ENCODE results near the gene SH3BP5.

Gene SH3BP5

DNA sequence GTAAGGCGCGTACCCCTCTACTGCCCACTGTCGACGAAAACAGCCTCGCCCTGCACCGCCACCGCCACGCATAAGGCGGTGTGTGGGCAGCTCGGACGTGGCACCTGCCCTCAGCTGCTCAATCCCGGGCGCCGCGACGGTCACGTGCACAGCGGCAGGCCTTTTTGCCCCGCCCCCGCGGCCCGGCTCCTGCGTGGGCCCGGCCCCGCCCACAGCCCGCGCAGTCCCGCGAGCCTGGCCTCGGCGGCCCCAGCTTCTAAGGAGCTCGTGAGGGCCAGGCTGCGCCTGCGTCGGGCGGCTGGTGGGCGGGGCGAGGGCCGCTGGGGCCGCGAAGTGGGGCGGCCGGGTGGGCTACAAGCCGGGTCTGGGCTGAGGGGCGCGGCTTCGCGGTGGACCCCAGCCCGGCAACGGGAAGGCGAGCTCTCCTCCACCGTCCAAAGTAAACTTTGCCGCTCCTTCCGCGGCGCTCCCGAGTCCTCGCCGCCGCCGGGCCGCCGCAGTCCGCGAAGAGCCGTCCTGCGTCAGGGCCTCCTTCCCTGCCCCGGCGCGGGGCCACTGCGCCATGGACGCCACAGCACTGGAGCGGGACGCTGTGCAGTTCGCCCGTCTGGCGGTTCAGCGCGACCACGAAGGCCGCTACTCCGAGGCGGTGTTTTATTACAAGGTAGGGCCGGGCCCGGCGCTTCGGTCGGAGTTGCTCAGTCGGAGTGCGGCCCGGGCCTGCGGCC is 126.3 kb downstream of the SH3BP5 start, which contains the start of gene CAPN7:
Gene CAPN7, plus strand, starts transcription at position 313 of the 728 bp plus-strand sequence. Its CDS starts 250 bp downstream, at position 563.
- peak; percentile 96 for DNase-seq (ENCODE audit: low spot score)

DNA sequence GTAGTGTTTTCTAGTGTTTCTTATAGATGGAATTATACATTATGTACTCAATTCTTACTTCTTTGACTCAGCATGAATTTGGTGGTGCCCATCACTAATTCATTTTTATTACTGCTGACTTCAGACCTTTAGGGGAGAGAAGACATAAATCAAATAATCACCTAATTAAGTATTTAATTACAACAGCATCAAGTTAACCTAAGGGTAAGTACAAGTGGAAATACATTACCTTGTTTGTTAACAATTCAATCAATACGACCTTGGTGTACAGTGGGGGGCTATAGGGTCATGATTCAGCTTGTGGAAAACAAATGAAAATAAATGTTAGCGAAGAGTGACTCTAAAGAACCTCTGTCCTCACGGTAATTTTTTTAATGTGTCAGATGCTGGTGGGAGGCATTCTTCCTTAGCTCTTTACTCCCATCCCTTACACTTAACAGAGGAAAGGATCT is 126.9 kb downstream of the SH3BP5 start:
- no peak for DNase-seq (ENCODE audit: low spot score)

Small RNA genes within 50 kb of the gene (small RNA-seq; reads per million reads assigned to genes)
- 0 reads per million in 2 experiments for gene HMGN2P7
- 0 reads per million in 2 experiments for gene RNU6-454P
